IMR-90 (cell line): ENCODE results near the gene GLB1L. TPM values are rescaled to one million over a fixed set of nuclear protein-coding genes. Genes with fewer than 3 reads are reported as not detected.

Source experiments
- ATAC-seq: fragments of 200-7000 bp; cut with Tn5 transposase; 2 replicates; pipeline ENCODE4 v1.9.1; 2020; ENCODE audit warnings: low read depth, mild to moderate bottlenecking, moderate library complexity
- BruUV-seq: library from RNA; stranded (reverse); fragments of 400-500 nt; replicated peaks from 2 replicates; lab custom pipeline; 2021; lab: Mats Ljungman, UMichigan
- CTCF ChIA-PET: fragments of 300-600 bp; formaldehyde crosslinking; extraction: SDS; loops from one replicate; lab custom pipeline; 2021; ENCODE audit warnings: antibody characterized with exemption; lab: Yijun Ruan, JAX
- POLR2A ChIA-PET: fragments of 300-600 bp; sonication (Branson Sonifier 250); formaldehyde crosslinking; loops from one replicate; lab custom pipeline; 2022; ENCODE audit warnings: antibody characterized with exemption; ENCODE audit not compliant: unreplicated experiment; lab: Charles Lee
- DNase-seq: peaks from one replicate; pipeline ENCODE4 v3.0.0; 2013
- H2AFZ ChIP-seq: replicated peaks from 2 replicates; pipeline ENCODE3; 2013; ENCODE audit warnings: low read length, mild to moderate bottlenecking; ENCODE audit not compliant: poor library complexity
- H2AK5ac ChIP-seq: 2 replicates; pipeline ENCODE4 v1.6.1; 2013; ENCODE audit warnings: low read depth, low read length, inconsistent platforms
- H2AK9ac ChIP-seq: replicated peaks from 2 replicates; pipeline ENCODE3; 2013; ENCODE audit warnings: mild to moderate bottlenecking, low read depth, low read length, moderate library complexity; ENCODE audit not compliant: poor library complexity
- H2BK120ac ChIP-seq: 2 replicates; pipeline ENCODE4 v1.6.1; 2013; ENCODE audit warnings: low read depth, low read length, inconsistent platforms
- H2BK15ac ChIP-seq: 3 replicates; pipeline ENCODE4 v1.6.1; 2013; ENCODE audit warnings: low read depth, low read length, inconsistent platforms
- H2BK20ac ChIP-seq: 2 replicates; pipeline ENCODE4 v1.6.1; 2013; ENCODE audit warnings: low read depth, mild to moderate bottlenecking, inconsistent platforms, low read length, moderate library complexity
- H2BK5ac ChIP-seq: 2 replicates; pipeline ENCODE4 v1.6.1; 2013; ENCODE audit warnings: mild to moderate bottlenecking, low read depth, low read length, inconsistent platforms; ENCODE audit not compliant: poor library complexity, severe bottlenecking
- H3K14ac ChIP-seq: replicated peaks from 2 replicates; pipeline ENCODE4 v1.6.1; 2013; ENCODE audit warnings: low read depth, low read length, inconsistent platforms
- H3K18ac ChIP-seq: 2 replicates; pipeline ENCODE4 v1.6.1; 2013; ENCODE audit warnings: low read depth, low read length, control low read depth
- H3K23ac ChIP-seq: 2 replicates; pipeline ENCODE4 v1.6.1; 2013; ENCODE audit warnings: low read depth, low read length, inconsistent platforms
- H3K27ac ChIP-seq: 2 replicates; pipeline ENCODE4 v1.5.1; 2013; ENCODE audit warnings: mild to moderate bottlenecking, control low read depth, low read length; ENCODE audit not compliant: insufficient read depth
- H3K27me3 ChIP-seq: 2 replicates; pipeline ENCODE4 v1.6.1; 2013; ENCODE audit warnings: low read length; ENCODE audit not compliant: control insufficient read depth, insufficient read depth
- H3K36me3 ChIP-seq: 2 replicates; pipeline ENCODE4 v1.6.1; 2013; ENCODE audit warnings: low read length, mixed read lengths; ENCODE audit not compliant: control insufficient read depth, insufficient read depth
- H3K4ac ChIP-seq: 2 replicates; pipeline ENCODE4 v1.6.1; 2013; ENCODE audit warnings: low read depth, low read length, inconsistent platforms
- H3K4me1 ChIP-seq: 2 replicates; pipeline ENCODE4 v1.6.1; 2013; ENCODE audit warnings: low read length, mixed read lengths; ENCODE audit not compliant: control insufficient read depth, insufficient read depth
- H3K4me2 ChIP-seq: 2 replicates; pipeline ENCODE4 v1.6.1; 2013; ENCODE audit warnings: low read depth, mild to moderate bottlenecking, control low read depth, low read length, moderate library complexity
- H3K4me3 ChIP-seq: 2 replicates; pipeline ENCODE4 v1.5.1; 2013; ENCODE audit warnings: low read depth, mild to moderate bottlenecking, control low read depth, low read length, moderate library complexity; ENCODE audit not compliant: insufficient read depth
- H3K56ac ChIP-seq: 2 replicates; pipeline ENCODE4 v1.6.1; 2013; ENCODE audit warnings: low read length, inconsistent platforms; ENCODE audit not compliant: insufficient read depth; ENCODE audit errors: extremely low read depth
- H3K79me1 ChIP-seq, 2 experiments: 2 replicates each; pipeline ENCODE4 v1.6.1; 2013; ENCODE audit warnings: low read length in 2 of 2, inconsistent platforms in 1 of 2, low read depth in 1 of 2
- H3K9ac ChIP-seq: 2 replicates; pipeline ENCODE4 v1.6.1; 2013; ENCODE audit warnings: low read depth, low read length, control low read depth
- H3K9me1 ChIP-seq: 2 replicates; pipeline ENCODE4 v1.6.1; 2013; ENCODE audit warnings: low read length, inconsistent platforms; ENCODE audit not compliant: insufficient read depth
- H3K9me3 ChIP-seq: 2 replicates; pipeline ENCODE4 v1.6.1; 2013; ENCODE audit warnings: low read length; ENCODE audit not compliant: control insufficient read depth, insufficient read depth
- H4K20me1 ChIP-seq: 2 replicates; pipeline ENCODE4 v1.6.1; 2013; ENCODE audit warnings: low read length, inconsistent platforms; ENCODE audit not compliant: insufficient read depth
- H4K5ac ChIP-seq: 2 replicates; pipeline ENCODE4 v1.6.1; 2013; ENCODE audit warnings: mild to moderate bottlenecking, low read depth, low read length, control low read depth
- H4K8ac ChIP-seq, 2 experiments: 2 replicates each; pipeline ENCODE4 v1.6.1; 2013; ENCODE audit warnings: low read depth in 2 of 2, low read length in 2 of 2, control low read depth in 1 of 2, inconsistent platforms in 1 of 2
- H4K91ac ChIP-seq: 2 replicates; pipeline ENCODE4 v1.6.1; 2013; ENCODE audit warnings: low read depth, low read length, inconsistent platforms; ENCODE audit not compliant: insufficient read depth
- BHLHE40 ChIP-seq: fragments of 150-350 bp; IDR thresholded peaks from 2 replicates; pipeline ENCODE4 v1.6.1; 2016; ENCODE audit warnings: mild to moderate bottlenecking, low read depth, low read length
- CEBPB ChIP-seq: IDR thresholded peaks from 2 replicates; pipeline ENCODE4 v1.6.1; 2012; ENCODE audit warnings: low read depth, low read length, improper control_type of control experiment
- FOS ChIP-seq: fragments of 150-350 bp; IDR thresholded peaks from 2 replicates; pipeline ENCODE4 v1.6.1; 2016; ENCODE audit warnings: low read depth, low read length
- MAFK ChIP-seq: IDR thresholded peaks from 2 replicates; pipeline ENCODE4 v1.6.1; 2012; ENCODE audit warnings: low read depth, low read length, improper control_type of control experiment
- MAZ ChIP-seq: IDR thresholded peaks from 2 replicates; pipeline ENCODE4 v1.6.1; 2012; ENCODE audit warnings: low read depth, mild to moderate bottlenecking, low read length, improper control_type of control experiment, moderate library complexity, borderline replicate concordance
- MXI1 ChIP-seq: IDR thresholded peaks from 2 replicates; pipeline ENCODE4 v1.6.1; 2012; ENCODE audit warnings: low read depth, mild to moderate bottlenecking, low read length, moderate library complexity, borderline replicate concordance
- RCOR1 ChIP-seq: IDR thresholded peaks from 2 replicates; pipeline ENCODE4 v1.6.1; 2012; ENCODE audit warnings: mild to moderate bottlenecking, low read length, improper control_type of control experiment; ENCODE audit not compliant: insufficient replicate concordance
- USF2 ChIP-seq: fragments of 150-350 bp; IDR thresholded peaks from 2 replicates; pipeline ENCODE4 v1.6.1; 2017; ENCODE audit warnings: mild to moderate bottlenecking, antibody characterized with exemption, low read length, low read depth
- WGBS, 2 experiments: methylation state at CpG; one replicate each; pipeline versions ENCODE4 v1.1.5 to v1.1.7; 2013; ENCODE audit warnings: missing lambda C conversion rate in 2 of 2; ENCODE audit not compliant: insufficient read length in 1 of 2; ENCODE audit errors: extremely low coverage in 2 of 2; 5-methylcytosine and 5-hydroxymethylcytosine counted together
- dilution Hi-C: fragments of 300-500 bp; cut with HindIII; formaldehyde crosslinking; loops from one replicate; pipeline ENCODE4 v1.14.3; 2018; ENCODE audit warnings: low sequenced_read_pairs; ENCODE audit not compliant: unreplicated experiment
- in situ Hi-C: fragments of 300-500 bp; cut with MboI; formaldehyde crosslinking; loops from 3 replicates; pipeline ENCODE4 v1.14.3; 2019; ENCODE audit warnings: low sequenced_read_pairs, inconsistent platforms, mixed read lengths
- intact Hi-C: fragments of 100-400 bp; cut with micrococcal nuclease; formaldehyde crosslinking; loops from 2 replicates; pipeline ENCODE4 v1.10.0; 2022
- polyA plus RNA-seq, 3 experiments: library from polyadenylated mRNA; depleted of rRNA; stranded (reverse); fragments of >200 nt; gene quantifications; 2 replicates each; pipeline ENCODE4 v1.2.3, GENCODE V29; 2012; ENCODE audit warnings: low replicate concordance in 1 of 3
- total RNA-seq: library from RNA; depleted of rRNA; stranded (reverse); fragments of >200 nt; gene quantifications from 2 replicates; pipeline ENCODE4 v1.2.3, GENCODE V29; 2012

Gene GLB1L
- total and polyA plus RNA-seq, 2 of the 4 experiments (the other 2 are of a cell fraction): 4.1 to 6.2 TPM

- no TSS peak for BruUV-seq
- peak overlapping the region; percentile 94 for H2AK9ac ChIP-seq
- H3K4me1 ChIP-seq: peaks cover 20% of the 10 kb centered on the region
- H4K20me1 ChIP-seq: no peaks in the 10 kb centered on the region
- H3K9me3 ChIP-seq: no peaks in the 10 kb centered on the region
- in situ Hi-C loops (no loop called here), dilution Hi-C loops (no loop called here), intact Hi-C loops (no loop called here)
- peak overlapping the region; percentile 68; the same call in 2 of the 3 replicates for H2BK15ac ChIP-seq
- peak overlapping the region; percentile 47 for H2BK20ac ChIP-seq
- H3K56ac ChIP-seq: 0 out of 2 replicates have a peak overlapping the region, but pooled peaks have one; percentile 3
- CTCF ChIA-PET: interaction anchor here (1.2 kb wide), 1 partner anchor 21 kb away, joined by 6 read pairs; no protein-coding TSS in a partner anchor
- H3K27me3 ChIP-seq: peaks cover 7% of the 10 kb centered on the region; the same call in 1 of the 2 replicates
- POLR2A ChIA-PET: no interaction called here
- H4K8ac ChIP-seq: peak overlapping the region; percentile 2 to 65; a peak in 3 of 4 replicates
- TF ChIP-seq FOS: no peak
- 0 out of 2 replicates have a peak, but pooled peaks have one; percentile 33 for TF ChIP-seq MAZ
- TF ChIP-seq CEBPB: peak; percentile 57; the same call in 1 of the 2 replicates
- TF ChIP-seq USF2: no peak
- peak; percentile 57; the same call in 1 of the 2 replicates for TF ChIP-seq BHLHE40
- no peak for TF ChIP-seq MAFK
- peak; percentile 54 for TF ChIP-seq RCOR1
- 0 out of 2 replicates have a peak, but pooled peaks have one; percentile 55 for TF ChIP-seq MXI1
- H3K4ac ChIP-seq: peak overlapping the region; percentile 77
- peak overlapping the region; percentile 80 for H2AK5ac ChIP-seq
- H2AFZ ChIP-seq: peak overlapping the region; percentile 82
- H4K91ac ChIP-seq: peak overlapping the region; percentile 84; the same call in 1 of the 2 replicates
- peak overlapping the region; percentile 75 for H4K5ac ChIP-seq
- H3K79me1 ChIP-seq: no peaks in the 10 kb centered on the region; a peak in 1 of 4 replicates
- H2BK120ac ChIP-seq: peak overlapping the region; percentile 87
- peak; percentile 19; the same call in 1 of the 2 replicates for ATAC-seq
- H3K9me1 ChIP-seq: peaks cover 13% of the 10 kb centered on the region
- peak; percentile 81 for DNase-seq
- peak overlapping the region; percentile 72 for H3K4me2 ChIP-seq
- WGBS, 2 experiments: 0% methylated on average over 2 of the region's 6 CpGs; no CpG with 5 or more reads in 1 of the 2 experiments
- peak overlapping the region; percentile 21; the same call in 1 of the 2 replicates for H3K23ac ChIP-seq
- no peaks in the 10 kb centered on the region for H3K36me3 ChIP-seq
- peak overlapping the region; percentile 39 for H3K14ac ChIP-seq
- peak overlapping the region; percentile 69 for H3K27ac ChIP-seq
- H3K18ac ChIP-seq: peak overlapping the region; percentile 68
- no peak overlapping the region for H3K4me3 ChIP-seq
- peak overlapping the region; percentile 84 for H2BK5ac ChIP-seq
- H3K9ac ChIP-seq: peak overlapping the region; percentile 10; the same call in 1 of the 2 replicates
Measured at GRCh38 chr2:219274361-219274921, 29.2 kb upstream of the GLB1L start.
